Daoy (cell line): ENCODE measurements around the gene RAB40C. TPM values are rescaled to one million over a fixed set of nuclear protein-coding genes. Genes with fewer than 3 reads are reported as not detected.

Source experiments
- DNase-seq: peaks from one replicate; pipeline ENCODE4 v3.0.0-alpha.2; 2015; ENCODE audit warnings: low read depth
- total RNA-seq: library from RNA; depleted of rRNA; stranded (reverse); fragments of >200 nt; shearing (Covaris generic); gene quantifications from 2 replicates; pipeline ENCODE4 v1.2.3, GENCODE V29; 2014

RAB40C gene
- total RNA-seq, 1 experiment from 2014 or later = 7.6 TPM

- DNase-seq = no peak
These were observed 54.7 kb downstream of the RAB40C start for GRCh38 chr16:644556-644955.

- DNase-seq = peak; percentile 49
These were observed 56.2 kb downstream of the RAB40C start for GRCh38 chr16:645852-646678.

- DNase-seq = no peak
These were observed 56.9 kb downstream of the RAB40C start for GRCh38 chr16:646679-647172.

- DNase-seq = no peak
These were observed 57.5 kb downstream of the RAB40C start for GRCh38 chr16:647173-647902.

GRCh38 chr16:648071-648780 lies 58.4 kb downstream of the RAB40C start:
- DNase-seq = no peak

GRCh38 chr16:648781-649589 lies 59.1 kb downstream of the RAB40C start, which contains the start of gene WDR90:
Gene WDR90 (plus strand): TSS chr16:649365. CDS start chr16:649417, 52 bp downstream.
- peak; percentile 92 for DNase-seq

GRCh38 chr16:649631-650030 lies 59.8 kb downstream of the RAB40C start:
- DNase-seq = no peak

GRCh38 chr16:651844-652243 lies 62.0 kb downstream of the RAB40C start:
- no peak for DNase-seq

- DNase-seq = no peak
These were observed 62.8 kb downstream of the RAB40C start for GRCh38 chr16:652454-653305.

GRCh38 chr16:654034-654433 lies 64.2 kb downstream of the RAB40C start:
- DNase-seq = no peak

GRCh38 chr16:657487-657886 lies 67.6 kb downstream of the RAB40C start:
- DNase-seq = no peak

GRCh38 chr16:658679-659571 lies 69.1 kb downstream of the RAB40C start:
- no peak for DNase-seq

GRCh38 chr16:659618-660017 lies 69.8 kb downstream of the RAB40C start:
- DNase-seq = no peak

GRCh38 chr16:660132-660458 lies 70.2 kb downstream of the RAB40C start:
- DNase-seq = no peak

- DNase-seq = peak; percentile 80
These were observed 70.8 kb downstream of the RAB40C start for GRCh38 chr16:660459-661183.

GRCh38 chr16:661184-661821 lies 71.4 kb downstream of the RAB40C start:
- no peak for DNase-seq

GRCh38 chr16:662095-662494 lies 72.2 kb downstream of the RAB40C start:
- no peak for DNase-seq

GRCh38 chr16:662597-662996 lies 72.7 kb downstream of the RAB40C start:
- DNase-seq = no peak
